ENCODE results near the gene SPNS3. TPM values are rescaled to one million over a fixed set of nuclear protein-coding genes. Genes with fewer than 3 reads are reported as not detected.

The SPNS3 gene
- total RNA-seq, 2 donors from 2014 or later = 0.90 to 1.0 TPM

DNA sequence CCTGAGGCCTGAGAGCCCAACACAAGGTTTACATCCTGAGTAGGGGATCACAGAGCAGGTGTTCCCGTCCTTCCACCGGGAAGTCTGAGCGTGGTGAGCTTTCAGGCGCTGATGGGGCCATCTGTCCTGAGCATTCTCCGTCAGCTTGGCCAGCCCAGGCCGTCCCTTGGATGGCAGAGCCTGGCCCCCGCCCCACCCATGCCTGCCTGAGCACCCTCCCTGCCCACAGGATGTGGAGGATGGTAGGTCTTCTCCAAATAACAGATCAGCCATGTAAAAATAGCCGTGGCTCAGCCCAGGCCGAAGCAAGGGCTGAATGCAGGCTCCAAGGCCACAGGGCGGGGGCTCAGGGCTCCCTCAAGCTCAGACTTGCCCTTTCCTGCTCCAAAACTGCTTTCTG is 85.2 kb downstream of the SPNS3 start:
- Histone ChIP-seq H3K27me3 (no peaks in the 10 kb centered on the region), H3K9ac (ENCODE audit: low read depth in 2 of 2, low read length in 2 of 2) (no peak overlapping the region), H3K4me3 (no peak overlapping the region), H3K36me3 (no peaks in the 10 kb centered on the region), H3K9me3 (no peaks in the 10 kb centered on the region), H3K4me1 (no peaks in the 10 kb centered on the region), H3K27ac (no peak overlapping the region)
- TF ChIP-seq, protein P1, sequence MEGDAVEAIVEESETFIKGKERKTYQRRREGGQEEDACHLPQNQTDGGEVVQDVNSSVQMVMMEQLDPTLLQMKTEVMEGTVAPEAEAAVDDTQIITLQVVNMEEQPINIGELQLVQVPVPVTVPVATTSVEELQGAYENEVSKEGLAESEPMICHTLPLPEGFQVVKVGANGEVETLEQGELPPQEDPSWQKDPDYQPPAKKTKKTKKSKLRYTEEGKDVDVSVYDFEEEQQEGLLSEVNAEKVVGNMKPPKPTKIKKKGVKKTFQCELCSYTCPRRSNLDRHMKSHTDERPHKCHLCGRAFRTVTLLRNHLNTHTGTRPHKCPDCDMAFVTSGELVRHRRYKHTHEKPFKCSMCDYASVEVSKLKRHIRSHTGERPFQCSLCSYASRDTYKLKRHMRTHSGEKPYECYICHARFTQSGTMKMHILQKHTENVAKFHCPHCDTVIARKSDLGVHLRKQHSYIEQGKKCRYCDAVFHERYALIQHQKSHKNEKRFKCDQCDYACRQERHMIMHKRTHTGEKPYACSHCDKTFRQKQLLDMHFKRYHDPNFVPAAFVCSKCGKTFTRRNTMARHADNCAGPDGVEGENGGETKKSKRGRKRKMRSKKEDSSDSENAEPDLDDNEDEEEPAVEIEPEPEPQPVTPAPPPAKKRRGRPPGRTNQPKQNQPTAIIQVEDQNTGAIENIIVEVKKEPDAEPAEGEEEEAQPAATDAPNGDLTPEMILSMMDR (IDR thresholded peaks at IDR 0.05) = no peak
- intact Hi-C loops (cut with DNase I) = no loop called here
- DNase-seq = no peak

DNA sequence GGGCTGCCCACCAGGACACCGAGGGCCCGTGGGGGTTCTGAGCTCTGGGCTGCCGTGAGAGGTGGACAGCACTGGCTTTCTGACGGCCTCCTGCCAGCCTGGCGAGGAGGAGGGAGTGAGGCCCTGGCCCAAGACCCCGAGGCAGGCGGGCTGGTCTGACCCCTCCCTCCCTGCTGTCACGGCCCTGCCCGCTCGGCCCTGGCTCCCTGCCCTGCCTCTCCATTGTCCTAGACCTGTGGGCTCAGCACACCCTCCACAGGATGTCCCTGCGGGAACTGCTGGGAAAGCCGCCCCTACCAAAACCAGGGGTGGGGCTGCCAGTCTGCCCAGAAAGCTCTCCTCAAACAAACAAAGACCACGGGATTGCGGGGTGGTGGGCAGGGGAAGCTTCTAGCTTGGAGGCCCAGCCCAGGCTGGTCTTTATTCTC is 85.6 kb downstream of the SPNS3 start:
- TF ChIP-seq, protein P1 (IDR thresholded peaks at IDR 0.05) = no peak
- Histone ChIP-seq H3K4me1 (no peaks in the 10 kb centered on the region), H3K27me3 (no peaks in the 10 kb centered on the region), H3K27ac (no peak overlapping the region), H3K9ac (ENCODE audit: low read depth in 2 of 2, low read length in 2 of 2) (no peak overlapping the region), H3K4me3 (no peak overlapping the region), H3K9me3 (no peaks in the 10 kb centered on the region), H3K36me3 (no peaks in the 10 kb centered on the region)
- no peak for DNase-seq
- intact Hi-C loops (cut with DNase I) = no loop called here

DNA sequence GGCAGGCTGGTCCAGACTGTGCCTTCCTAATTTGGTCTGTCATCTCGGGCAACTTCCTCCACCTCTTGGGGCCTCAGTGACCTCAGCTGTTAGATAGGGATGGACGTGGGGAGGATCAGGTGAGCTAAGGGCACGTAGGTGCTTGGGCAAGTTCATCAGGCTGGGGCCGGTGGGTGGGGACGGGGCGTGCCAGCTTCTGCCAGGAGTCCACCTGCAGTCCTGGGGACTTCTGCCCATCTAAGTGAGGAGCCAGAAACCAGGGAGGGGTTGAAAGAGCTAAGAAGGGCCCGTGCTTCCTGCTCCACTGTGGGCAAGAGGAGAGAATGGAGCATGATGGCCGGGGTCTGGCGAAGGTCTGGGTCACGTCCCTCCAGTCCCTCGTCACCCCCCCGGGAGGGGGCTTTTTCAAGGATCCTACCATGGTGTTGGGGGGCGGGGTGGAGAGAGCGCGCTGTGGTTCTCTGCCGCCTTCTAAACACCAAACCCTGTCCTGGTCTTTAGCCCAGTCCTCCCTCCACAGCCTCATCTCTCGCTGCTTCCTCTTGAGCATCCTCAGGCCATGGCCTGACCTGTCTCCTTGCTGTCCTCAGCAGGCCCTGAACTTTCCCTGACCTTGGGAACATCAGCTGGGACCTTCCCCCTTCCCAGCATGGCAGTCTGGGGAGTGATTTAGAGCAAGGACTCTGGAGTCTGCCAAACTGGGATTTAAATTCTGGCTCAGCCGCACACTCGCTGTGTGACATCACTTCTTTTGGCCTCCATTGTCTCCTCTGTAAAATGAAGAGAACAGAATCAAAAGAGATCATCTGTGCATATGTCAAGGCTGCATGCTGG is 86.5 kb downstream of the SPNS3 start:
- TF ChIP-seq, protein P1 (IDR thresholded peaks at IDR 0.05) = no peak
- Histone ChIP-seq H3K27ac (peak overlapping the region; percentile 17), H3K4me3 (no peak overlapping the region), H3K9ac (ENCODE audit: low read depth in 2 of 2, low read length in 2 of 2) (no peak overlapping the region), H3K9me3 (no peaks in the 10 kb centered on the region), H3K36me3 (no peaks in the 10 kb centered on the region), H3K4me1 (no peaks in the 10 kb centered on the region), H3K27me3 (no peaks in the 10 kb centered on the region)
- no peak for DNase-seq
- intact Hi-C loops (cut with DNase I) = no loop called here

DNA sequence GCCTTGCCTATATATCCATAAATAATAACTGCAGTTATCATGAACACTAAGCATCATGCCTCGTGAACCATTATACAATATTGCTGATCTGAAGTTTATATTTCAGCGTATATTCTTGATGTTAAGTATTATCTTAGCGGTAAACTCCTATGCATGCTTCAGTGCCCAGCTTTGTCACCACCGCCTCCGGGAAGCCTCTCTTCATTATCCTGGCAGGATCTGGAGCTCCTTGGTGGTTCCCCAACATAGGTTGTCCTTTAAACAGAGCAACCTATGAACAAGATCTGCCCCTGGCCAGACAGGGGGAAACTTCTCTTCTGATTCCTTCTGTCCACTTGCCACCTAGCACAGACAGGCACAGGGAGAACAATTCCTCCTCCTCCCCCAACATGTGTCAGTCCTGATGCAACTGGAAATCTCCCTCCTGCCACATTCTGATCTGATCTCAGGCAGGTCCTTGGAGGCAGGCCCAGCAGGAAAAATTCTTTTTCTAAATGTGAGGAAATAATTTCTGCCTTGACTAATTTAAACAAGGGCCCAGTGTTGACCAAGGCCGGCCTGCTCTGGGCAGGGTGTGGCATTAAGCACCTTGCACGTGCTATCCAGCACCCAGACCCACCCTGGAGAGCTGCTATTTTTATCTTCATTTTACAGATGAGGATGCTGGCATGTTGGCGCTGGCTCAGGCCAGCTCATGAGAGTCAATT is 87.3 kb downstream of the SPNS3 start:
- Histone ChIP-seq H3K4me3 (no peak overlapping the region), H3K4me1 (no peaks in the 10 kb centered on the region), H3K9ac (ENCODE audit: low read depth in 2 of 2, low read length in 2 of 2) (no peak overlapping the region), H3K27me3 (no peaks in the 10 kb centered on the region), H3K36me3 (no peaks in the 10 kb centered on the region), H3K27ac (peak overlapping the region; percentile 17), H3K9me3 (no peaks in the 10 kb centered on the region)
- TF ChIP-seq, protein P1 (IDR thresholded peaks at IDR 0.05) = no peak
- intact Hi-C loops (cut with DNase I) = no loop called here
- DNase-seq = no peak

DNA sequence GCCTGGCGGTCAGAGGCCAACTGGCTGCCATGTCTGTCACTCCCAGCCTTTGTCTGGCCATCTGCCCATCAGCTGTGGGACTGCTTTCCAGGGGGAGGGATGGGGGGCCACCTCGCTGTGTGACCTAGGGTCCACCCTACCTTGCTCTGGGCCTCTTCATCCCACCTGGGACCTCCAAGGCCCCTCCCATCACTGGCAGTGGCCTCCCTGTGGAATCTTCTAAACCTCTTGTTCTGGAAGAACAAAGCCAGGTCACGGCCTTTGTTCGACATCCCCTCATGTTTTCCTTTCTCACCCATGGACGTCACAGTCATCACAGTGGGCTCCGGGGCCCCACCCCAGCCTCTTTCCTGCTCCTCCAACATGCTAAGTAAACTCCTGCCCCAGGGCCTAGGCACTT is 88.9 kb downstream of the SPNS3 start:
- no peaks in the 10 kb centered on the region for H3K27me3 ChIP-seq
- TF ChIP-seq, protein P1 (IDR thresholded peaks at IDR 0.05) = no peak
- intact Hi-C loops (cut with DNase I) = no loop called here
- H3K9me3 ChIP-seq = no peaks in the 10 kb centered on the region
- H3K9ac ChIP-seq (ENCODE audit: low read depth in 2 of 2, low read length in 2 of 2) = no peak overlapping the region
- DNase-seq = no peak
- H3K4me1 ChIP-seq = no peaks in the 10 kb centered on the region
- H3K36me3 ChIP-seq = no peaks in the 10 kb centered on the region
- no peak overlapping the region for H3K4me3 ChIP-seq
- no peak overlapping the region for H3K27ac ChIP-seq
